Ovary (tissue), 9 donors: ENCODE data around the gene CDK7. TPM values are rescaled to one million over a fixed set of nuclear protein-coding genes. Genes with fewer than 3 reads are reported as not detected.

Experiments
- DNase-seq, 5 donors: peaks; one replicate each; pipeline ENCODE4 v3.0.0-alpha.2; 2019 to 2020
- H3K27ac ChIP-seq, 2 donors: fragments of 200-600 bp; one replicate each; pipeline versions ENCODE4 v1.5.1 to v1.8.0; 2019 to 2022
- H3K27me3 ChIP-seq: fragments of 200-600 bp; one replicate; pipeline ENCODE4 v1.8.0; 2022
- H3K36me3 ChIP-seq: fragments of 200-600 bp; sonication (generic); one replicate; pipeline ENCODE4 v1.5.1; 2019
- H3K4me1 ChIP-seq: one replicate; pipeline ENCODE4 v1.8.1; 2013; ENCODE audit warnings: mild to moderate bottlenecking, moderate library complexity; ENCODE audit not compliant: insufficient read depth
- H3K4me3 ChIP-seq: fragments of 200-600 bp; sonication (generic); one replicate; pipeline ENCODE4 v1.5.1; 2017
- H3K9me3 ChIP-seq, 2 donors: fragments of 200-600 bp in 1 of 2; sonication (generic) in 1 of 2; one replicate each; pipeline versions ENCODE4 v1.5.1 to v1.8.1; 2013 to 2019; ENCODE audit warnings: mild to moderate bottlenecking in 1 of 2, moderate library complexity in 1 of 2
- EP300 ChIP-seq: sonication (generic); formaldehyde crosslinking; IDR thresholded peaks from one replicate; pipeline ENCODE4 v1.6.1; 2017; ENCODE audit warnings: antibody characterized with exemption
- POLR2A ChIP-seq: fragments of 450-650 bp; IDR thresholded peaks from one replicate; pipeline ENCODE4 v1.6.1; 2017; ENCODE audit warnings: antibody characterized with exemption, mild to moderate bottlenecking, moderate library complexity
- WGBS, 3 donors: extraction: QIAGEN DNeasy Blood & Tissue Kit in 1 of 3; methylation state at CpG; one replicate each; pipeline versions ENCODE4 v1.1.5 to v1.1.7; 2013 to 2017; 5-methylcytosine and 5-hydroxymethylcytosine counted together
- intact Hi-C, 4 donors: fragments of 100-400 bp; cut with DNase I; formaldehyde crosslinking; loops; one replicate each; pipeline versions ENCODE4 v1.11.0 to v1.15.1; 2022 to 2023
- polyA plus RNA-seq, 2 donors: library from polyadenylated mRNA; stranded (reverse); fragments of 200-250 nt in 1 of 2; fragments of 350-450 nt in 1 of 2; fragmentation: Illumina TruSeq in 1 of 2; extraction: RNeasy Lipid Tissue Mini Kit (QIAGEN cat#74804) in 1 of 2; gene quantifications; one replicate each; pipeline ENCODE4 v1.2.3, GENCODE V29; 2013 to 2014
- total RNA-seq, 7 donors: library from RNA; depleted of rRNA in 2 of 7; stranded (reverse); fragments of >200 nt in 2 of 7; fragmentation: NEBNext Ultra II Directional in 3 of 7; extraction: Animal tissue kit (Norgen Biotek cat#: 25700) in 3 of 7; gene quantifications; one replicate each; pipeline versions ENCODE4 v1.1.0 to v1.2.4, GENCODE V29; 2016 to 2023
- TF ChIP-seq, protein P1 (sequence below), 3 donors: fragments of 450-650 bp in 2 of 3; fragments of 200-600 bp in 1 of 3; IDR thresholded peaks; one replicate each; pipeline versions ENCODE4 v1.5.1 to v1.8.0; 2016 to 2022; ENCODE audit warnings: antibody characterized with exemption in 3 of 3, mild to moderate bottlenecking in 1 of 3
- donor health status: DM: no; HTN: no; CAD: no; lungs with moderate emphysema.
- donor health status: DM: no; HTN: no; CAD: no.
- donor health status: Bipolar disorder and iron deficiency.
- donor health status: DM: yes; HTN: yes; CAD: no.
- donor health status: DM: no; HTN: no; CAD: no.
- donor health status: DM: yes; HTN: yes; CAD: no.

CDK7 gene
- total and polyA plus RNA-seq, 9 donors: 8.3 to 20.1 (median 16.7) TPM

- intact Hi-C loops: no loop called here
- Histone ChIP-seq H3K27ac (no peak overlapping the region), H3K36me3 (no peaks in the 10 kb centered on the region), H3K27me3 (no peaks in the 10 kb centered on the region), H3K9me3 (no peaks in the 10 kb centered on the region), H3K4me3 (no peak overlapping the region), H3K4me1 (peaks cover 6% of the 10 kb centered on the region)
- WGBS, 3 donors: 77 to 83% (median 78%) methylated on average over 3 of the region's 3 CpGs
- DNase-seq: no peak
- TF ChIP-seq EP300: no peak
- TF ChIP-seq, protein P1, sequence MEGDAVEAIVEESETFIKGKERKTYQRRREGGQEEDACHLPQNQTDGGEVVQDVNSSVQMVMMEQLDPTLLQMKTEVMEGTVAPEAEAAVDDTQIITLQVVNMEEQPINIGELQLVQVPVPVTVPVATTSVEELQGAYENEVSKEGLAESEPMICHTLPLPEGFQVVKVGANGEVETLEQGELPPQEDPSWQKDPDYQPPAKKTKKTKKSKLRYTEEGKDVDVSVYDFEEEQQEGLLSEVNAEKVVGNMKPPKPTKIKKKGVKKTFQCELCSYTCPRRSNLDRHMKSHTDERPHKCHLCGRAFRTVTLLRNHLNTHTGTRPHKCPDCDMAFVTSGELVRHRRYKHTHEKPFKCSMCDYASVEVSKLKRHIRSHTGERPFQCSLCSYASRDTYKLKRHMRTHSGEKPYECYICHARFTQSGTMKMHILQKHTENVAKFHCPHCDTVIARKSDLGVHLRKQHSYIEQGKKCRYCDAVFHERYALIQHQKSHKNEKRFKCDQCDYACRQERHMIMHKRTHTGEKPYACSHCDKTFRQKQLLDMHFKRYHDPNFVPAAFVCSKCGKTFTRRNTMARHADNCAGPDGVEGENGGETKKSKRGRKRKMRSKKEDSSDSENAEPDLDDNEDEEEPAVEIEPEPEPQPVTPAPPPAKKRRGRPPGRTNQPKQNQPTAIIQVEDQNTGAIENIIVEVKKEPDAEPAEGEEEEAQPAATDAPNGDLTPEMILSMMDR (IDR thresholded peaks at IDR 0.05): no peak
- TF ChIP-seq POLR2A: no peak
These were observed 3.2 kb downstream of the CDK7 start for GRCh38 chr5:69237877-69238276.

GRCh38 chr5:69238760-69239251 is 4.1 kb downstream of the CDK7 start:
- intact Hi-C loops: no loop called here
- Histone ChIP-seq H3K27me3 (no peaks in the 10 kb centered on the region), H3K4me1 (peaks cover 6% of the 10 kb centered on the region), H3K9me3 (no peaks in the 10 kb centered on the region), H3K4me3 (no peak overlapping the region), H3K27ac (no peak overlapping the region), H3K36me3 (no peaks in the 10 kb centered on the region)
- WGBS, 3 donors: 75 to 80% (median 78%) methylated on average over 6 of the region's 6 CpGs
- TF ChIP-seq, protein P1 (IDR thresholded peaks at IDR 0.05): no peak
- no peak for TF ChIP-seq EP300
- TF ChIP-seq POLR2A: no peak
- DNase-seq: no peak

DNA sequence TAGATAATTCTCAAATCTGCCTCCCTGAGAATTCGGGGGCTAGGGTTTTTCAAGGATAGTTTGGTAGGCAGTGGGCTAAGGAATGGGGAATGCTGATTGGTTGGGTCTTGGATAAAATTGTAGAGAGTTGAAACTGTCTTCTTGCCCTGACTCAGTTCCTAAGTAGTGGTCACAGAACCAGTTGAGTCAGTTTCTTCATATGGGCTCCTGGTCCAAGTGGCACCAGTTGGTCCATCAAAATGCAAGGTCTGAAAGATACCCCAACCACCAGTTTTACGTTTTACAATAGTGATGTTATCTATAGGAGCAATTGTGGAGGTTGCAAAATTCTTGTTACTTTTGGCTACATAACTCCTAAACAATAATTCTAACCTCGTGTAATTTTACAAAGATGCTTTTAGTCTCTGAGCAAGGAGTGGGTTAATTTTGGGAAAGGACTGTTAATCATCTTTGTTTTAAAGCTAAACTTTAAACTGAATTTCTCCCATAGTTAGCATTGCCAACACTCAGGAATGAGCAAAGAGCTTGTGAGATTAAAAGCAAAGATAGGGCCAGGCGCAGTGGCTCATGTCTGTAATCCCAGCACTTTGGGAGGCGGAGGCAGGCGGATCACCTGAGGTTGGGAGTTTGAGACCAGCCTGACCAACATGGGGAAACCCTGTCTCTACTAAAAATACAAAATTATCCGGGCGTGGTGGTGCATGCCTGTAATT is 7.7 kb downstream of the CDK7 start:
- H3K27ac ChIP-seq: no peak overlapping the region
- intact Hi-C loops: no loop called here
- no peaks in the 10 kb centered on the region for H3K4me1 ChIP-seq
- no peaks in the 10 kb centered on the region for H3K27me3 ChIP-seq
- no peak overlapping the region for H3K4me3 ChIP-seq
- no peaks in the 10 kb centered on the region for H3K36me3 ChIP-seq
- H3K9me3 ChIP-seq: no peaks in the 10 kb centered on the region
- no peak for DNase-seq
- WGBS, 3 donors: 79 to 87% (median 80%) methylated on average over 8 of the region's 8 CpGs
- TF ChIP-seq, protein P1 (IDR thresholded peaks at IDR 0.05): no peak
- TF ChIP-seq EP300 (no peak), POLR2A (no peak)

DNA sequence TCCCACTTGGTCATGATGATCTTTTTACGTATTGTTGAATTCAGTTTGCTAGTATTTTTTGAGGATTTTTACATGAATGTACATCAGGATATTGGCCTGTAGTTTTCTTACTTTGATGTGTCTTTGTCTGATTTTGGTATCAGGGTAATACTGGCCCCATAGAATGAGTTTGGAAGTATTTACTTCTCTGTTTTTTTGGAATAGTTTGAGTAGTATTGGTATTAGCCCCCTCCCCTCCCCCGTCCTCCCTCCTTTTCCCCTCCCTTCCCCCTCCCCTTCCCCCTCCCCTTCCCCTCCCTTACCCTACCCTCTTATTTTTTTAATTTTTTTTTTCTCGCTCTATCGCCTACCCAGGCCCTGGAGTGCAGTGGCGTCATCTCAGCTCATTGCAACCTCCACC is 10.3 kb downstream of the CDK7 start:
- H3K9me3 ChIP-seq: no peaks in the 10 kb centered on the region
- 94 to 99% (median 98%) methylated on average over 5 of the region's 5 CpGs for WGBS, 3 donors
- intact Hi-C loops: no loop called here

More for the DNA sequence above, 10.3 kb downstream of the CDK7 start:
- no peaks in the 10 kb centered on the region for H3K36me3 ChIP-seq
- no peak for DNase-seq
- H3K27ac ChIP-seq: no peak overlapping the region
- no peaks in the 10 kb centered on the region for H3K4me1 ChIP-seq
- H3K4me3 ChIP-seq: no peak overlapping the region
- H3K27me3 ChIP-seq: no peaks in the 10 kb centered on the region
- TF ChIP-seq, protein P1 (IDR thresholded peaks at IDR 0.05): no peak
- TF ChIP-seq EP300 (no peak), POLR2A (no peak)
